Measurements from ENCODE around the gene CEP192.

The CEP192 gene

GRCh38 chr18:13161276-13161899, 170.2 kb downstream of the CEP192 start:
- H3K9me3 Mint-ChIP-seq: peaks cover 23 to 34% of the 10 kb centered on the region in 2 donors
- H3K4me1 Mint-ChIP-seq: no peaks in the 10 kb centered on the region
- no peak for ATAC-seq
- DNase-seq: no peak
- H3K27me3 Mint-ChIP-seq: peaks cover 10% of the 10 kb centered on the region
- H3K27ac Mint-ChIP-seq: no peak overlapping the region
- H3K4me3 Mint-ChIP-seq: no peak overlapping the region

DNA sequence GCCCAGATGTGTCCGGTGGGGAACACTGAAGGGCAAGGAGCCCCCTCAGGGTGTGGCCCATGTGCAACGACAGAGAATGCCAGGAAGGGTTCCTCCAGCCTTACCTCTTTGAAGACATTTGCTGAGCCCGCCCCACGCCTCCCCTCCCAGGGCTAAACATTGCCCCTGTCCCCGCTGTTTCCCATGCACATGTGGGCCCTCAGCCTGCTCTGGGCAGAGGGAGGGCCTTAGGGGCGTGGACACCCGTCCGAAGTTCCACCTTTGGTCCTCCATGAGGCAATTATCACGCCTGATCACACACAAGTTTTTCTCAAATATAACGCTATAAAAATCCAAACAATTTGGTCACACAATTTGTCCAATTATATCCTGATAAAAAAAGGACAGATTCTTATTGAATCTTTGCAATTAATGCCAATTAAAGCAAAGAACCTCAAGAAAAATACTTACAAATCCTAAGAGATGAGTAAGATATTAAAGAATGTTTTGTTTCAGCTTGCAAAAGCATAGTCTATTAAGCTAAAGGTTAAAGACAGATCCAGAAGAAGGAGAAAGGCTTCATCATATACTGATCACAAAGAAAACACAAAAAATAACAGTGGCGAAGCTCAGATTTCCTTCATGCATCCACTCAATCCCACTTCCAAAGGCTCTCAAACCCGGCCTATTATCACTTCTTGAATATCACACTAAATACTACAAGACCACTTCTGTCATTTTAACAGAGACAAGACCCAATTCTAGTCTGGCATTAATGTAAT, 172.2 kb downstream of the CEP192 start:
- no peak overlapping the region for H3K27ac Mint-ChIP-seq
- H3K9me3 Mint-ChIP-seq: peaks cover 21 to 30% of the 10 kb centered on the region in 2 donors
- ATAC-seq (no peak), DNase-seq (no peak)
- H3K4me1 Mint-ChIP-seq: no peaks in the 10 kb centered on the region
- no peak overlapping the region for H3K4me3 Mint-ChIP-seq
- H3K27me3 Mint-ChIP-seq: peaks cover 25% of the 10 kb centered on the region

DNA sequence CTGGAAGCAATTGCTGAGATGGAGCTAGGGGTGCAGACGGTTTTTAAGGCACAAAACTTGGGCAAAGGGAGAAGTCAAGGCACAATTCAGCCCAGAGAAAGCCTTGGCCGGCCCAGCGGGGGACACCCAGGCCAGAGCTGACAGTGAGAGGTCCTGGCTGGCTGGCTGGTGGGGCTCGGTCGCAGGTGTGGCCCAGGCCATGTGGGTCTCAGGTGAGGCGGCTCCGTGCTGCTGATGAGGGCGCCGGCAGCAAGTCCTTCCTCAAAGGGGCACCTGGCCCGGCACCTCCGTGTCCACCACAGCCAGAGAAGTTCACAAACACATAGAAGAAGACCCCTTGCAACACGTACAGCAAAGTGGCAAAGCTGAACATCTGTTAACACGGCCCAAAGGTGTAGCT, 173.2 kb downstream of the CEP192 start:
- no peak overlapping the region for H3K4me3 Mint-ChIP-seq
- H3K9me3 Mint-ChIP-seq: peaks cover 17 to 19% of the 10 kb centered on the region in 2 donors
- ATAC-seq (no peak), DNase-seq (no peak)
- peak overlapping the region; percentile 35 to 57 for H3K27ac Mint-ChIP-seq
- peaks cover 25% of the 10 kb centered on the region for H3K27me3 Mint-ChIP-seq
- no peaks in the 10 kb centered on the region for H3K4me1 Mint-ChIP-seq

GRCh38 chr18:13165636-13166423, 174.7 kb downstream of the CEP192 start:
- Mint-ChIP-seq H3K4me1 (no peaks in the 10 kb centered on the region), H3K27me3 (peaks cover 34% of the 10 kb centered on the region), H3K4me3 (no peak overlapping the region), H3K27ac (no peak overlapping the region), H3K9me3 (peaks cover 21 to 22% of the 10 kb centered on the region in 2 donors)
- ATAC-seq (no peak), DNase-seq (no peak)

- H3K4me3 Mint-ChIP-seq: no peak overlapping the region
- peaks cover 7 to 8% of the 10 kb centered on the region in 2 donors for H3K9me3 Mint-ChIP-seq
- H3K4me1 Mint-ChIP-seq: peaks cover 29% of the 10 kb centered on the region
- H3K27me3 Mint-ChIP-seq: peaks cover 15% of the 10 kb centered on the region
- no peak for DNase-seq
- no peak for ATAC-seq
- H3K27ac Mint-ChIP-seq: no peak overlapping the region
These were observed 182.5 kb downstream of the CEP192 start for GRCh38 chr18:13173578-13174145.

Measured in stimulated activated naive CD8-positive, alpha-beta T cell treated with anti-CD3 and anti-CD28 coated beads, Interleukin-15, amount 100 ng/mL, for 72 hours (primary cell).